ENCODE results near the gene ARTN.

The ARTN gene, protein sequence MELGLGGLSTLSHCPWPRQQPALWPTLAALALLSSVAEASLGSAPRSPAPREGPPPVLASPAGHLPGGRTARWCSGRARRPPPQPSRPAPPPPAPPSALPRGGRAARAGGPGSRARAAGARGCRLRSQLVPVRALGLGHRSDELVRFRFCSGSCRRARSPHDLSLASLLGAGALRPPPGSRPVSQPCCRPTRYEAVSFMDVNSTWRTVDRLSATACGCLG

GRCh38 chr1:43933386-43934100 is at the start of gene ARTN:
TSS of gene ARTN (plus strand) at chr1:43933801. CDS start at chr1:43935657, 1,856 bp downstream.
- no peak for DNase-seq

DNA sequence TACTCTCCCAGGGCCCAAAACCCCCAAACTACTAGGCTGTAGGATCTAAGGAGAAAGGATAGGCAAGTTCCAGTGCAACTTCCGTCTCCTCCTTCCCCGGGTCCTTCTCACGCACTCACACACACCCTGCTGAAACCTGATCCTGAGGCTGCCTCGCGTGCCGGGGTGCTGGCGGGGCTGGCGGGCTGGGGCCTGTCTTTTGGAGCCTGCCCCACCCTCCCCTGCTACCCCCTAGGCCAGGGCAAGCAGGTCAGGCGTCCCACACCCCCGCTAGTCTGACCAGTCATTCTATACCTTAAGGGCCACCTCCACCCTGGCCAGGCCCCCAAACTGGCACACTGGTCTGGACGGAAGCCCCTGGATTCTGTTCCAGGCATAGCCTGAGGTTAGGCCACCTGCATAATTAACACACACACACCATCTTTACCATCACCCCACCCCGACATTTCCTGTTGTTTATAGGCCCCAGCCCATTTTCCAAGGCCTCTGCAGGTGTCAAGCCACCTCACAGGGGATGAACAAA is 48.3 kb upstream of the ARTN start:
- no peak for DNase-seq

DNA sequence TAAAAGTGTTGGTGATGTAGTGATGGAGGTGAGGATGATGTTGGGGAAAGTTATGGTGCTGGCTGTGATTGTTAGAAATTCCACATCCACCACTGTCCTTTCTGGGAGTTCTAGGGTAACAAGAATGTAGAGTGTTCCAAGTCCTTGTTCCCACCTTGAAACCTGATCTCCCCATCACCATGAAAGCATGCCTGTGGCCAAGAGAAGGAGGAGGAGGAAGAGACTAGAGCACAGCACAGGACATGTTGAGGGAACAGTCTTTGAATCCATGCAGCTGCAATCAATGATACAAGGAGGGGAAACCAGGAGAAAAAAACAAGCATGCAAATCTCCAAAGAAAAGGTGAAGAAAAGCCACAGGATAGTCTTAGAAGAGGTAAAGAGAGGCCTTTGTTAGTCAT is 45.9 kb upstream of the ARTN start:
- no peak for DNase-seq

DNA sequence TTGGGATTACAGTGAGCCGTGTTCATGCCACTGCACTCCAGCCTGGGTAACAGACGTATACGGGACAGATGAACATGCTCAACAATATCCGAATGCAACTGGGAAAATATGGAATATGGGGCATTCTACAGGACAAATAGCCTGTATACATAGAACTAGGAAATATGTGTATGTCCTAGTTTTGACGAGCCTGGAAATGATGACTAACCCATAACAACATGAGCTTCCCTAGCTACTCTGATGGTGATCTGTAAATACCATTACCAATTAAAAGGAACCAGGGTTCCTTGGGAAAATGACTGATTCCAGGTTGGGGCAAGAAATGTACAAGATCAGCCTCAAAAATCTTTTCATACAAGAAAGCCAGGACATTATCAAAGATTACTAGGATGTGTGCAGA is 42.8 kb upstream of the ARTN start:
- DNase-seq = no peak

DNA sequence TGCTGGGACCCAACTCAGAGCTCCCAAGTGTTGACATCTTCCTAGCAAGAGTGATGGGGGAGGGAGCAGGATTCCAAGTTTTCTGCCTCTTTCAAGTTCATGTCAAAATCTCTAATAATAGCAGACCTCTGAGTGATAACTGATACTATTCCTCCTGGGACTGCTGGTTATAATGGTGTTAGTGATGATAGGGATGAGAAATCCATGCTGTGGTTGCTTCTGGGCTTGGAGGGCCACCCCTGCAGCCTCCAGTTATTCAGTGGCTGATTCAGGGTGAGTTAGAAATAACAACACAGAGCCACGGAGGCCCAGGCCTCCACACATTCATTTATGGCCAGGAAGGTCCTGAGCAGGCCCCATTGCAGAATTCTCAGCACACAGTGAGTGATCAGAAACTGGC is 40.6 kb upstream of the ARTN start:
- no peak for DNase-seq

- no peak for DNase-seq
These were observed 34.6 kb upstream of the ARTN start for GRCh38 chr1:43898981-43899380.

GRCh38 chr1:43900386-43900785 is 33.2 kb upstream of the ARTN start:
- no peak for DNase-seq

DNA sequence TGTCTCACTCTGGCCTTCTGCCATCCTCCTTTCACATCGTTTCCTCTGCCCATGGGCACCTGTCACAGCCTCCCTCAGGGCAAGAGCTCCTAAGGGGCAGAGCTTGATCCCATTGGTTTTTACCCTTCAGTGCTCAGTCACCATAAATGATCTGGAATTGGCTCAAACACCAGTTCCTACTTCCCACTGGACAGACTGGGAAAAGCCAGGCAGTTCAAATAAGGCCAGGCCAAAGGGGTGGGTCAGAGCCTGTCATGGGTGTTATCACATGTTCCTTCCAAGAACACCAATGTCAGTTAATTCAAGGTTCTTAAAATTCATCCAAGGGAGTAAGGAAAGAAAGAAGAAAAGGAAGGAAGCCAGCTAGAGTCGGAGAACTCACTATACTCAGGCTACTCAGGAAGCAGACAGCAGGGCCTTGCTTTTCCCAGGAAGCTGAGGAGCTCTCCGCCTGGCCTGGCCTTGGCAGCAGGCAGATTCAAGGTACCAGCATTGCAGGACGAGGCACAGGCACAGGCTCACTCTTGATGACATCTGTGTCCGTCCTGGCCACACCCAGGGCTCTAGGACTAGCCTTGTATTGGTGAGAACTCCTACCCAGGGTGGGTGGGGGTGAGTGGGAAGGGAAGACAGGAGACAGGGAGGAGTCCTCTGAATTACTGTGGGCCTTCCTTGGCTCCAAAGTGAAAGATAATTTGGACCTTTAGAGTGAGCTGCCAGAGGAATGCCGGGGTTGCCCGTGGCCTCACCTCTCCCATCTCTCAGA is 32.2 kb upstream of the ARTN start:
- DNase-seq = no peak

- DNase-seq = no peak
These were observed 31.4 kb upstream of the ARTN start for GRCh38 chr1:43902058-43902831.

DNA sequence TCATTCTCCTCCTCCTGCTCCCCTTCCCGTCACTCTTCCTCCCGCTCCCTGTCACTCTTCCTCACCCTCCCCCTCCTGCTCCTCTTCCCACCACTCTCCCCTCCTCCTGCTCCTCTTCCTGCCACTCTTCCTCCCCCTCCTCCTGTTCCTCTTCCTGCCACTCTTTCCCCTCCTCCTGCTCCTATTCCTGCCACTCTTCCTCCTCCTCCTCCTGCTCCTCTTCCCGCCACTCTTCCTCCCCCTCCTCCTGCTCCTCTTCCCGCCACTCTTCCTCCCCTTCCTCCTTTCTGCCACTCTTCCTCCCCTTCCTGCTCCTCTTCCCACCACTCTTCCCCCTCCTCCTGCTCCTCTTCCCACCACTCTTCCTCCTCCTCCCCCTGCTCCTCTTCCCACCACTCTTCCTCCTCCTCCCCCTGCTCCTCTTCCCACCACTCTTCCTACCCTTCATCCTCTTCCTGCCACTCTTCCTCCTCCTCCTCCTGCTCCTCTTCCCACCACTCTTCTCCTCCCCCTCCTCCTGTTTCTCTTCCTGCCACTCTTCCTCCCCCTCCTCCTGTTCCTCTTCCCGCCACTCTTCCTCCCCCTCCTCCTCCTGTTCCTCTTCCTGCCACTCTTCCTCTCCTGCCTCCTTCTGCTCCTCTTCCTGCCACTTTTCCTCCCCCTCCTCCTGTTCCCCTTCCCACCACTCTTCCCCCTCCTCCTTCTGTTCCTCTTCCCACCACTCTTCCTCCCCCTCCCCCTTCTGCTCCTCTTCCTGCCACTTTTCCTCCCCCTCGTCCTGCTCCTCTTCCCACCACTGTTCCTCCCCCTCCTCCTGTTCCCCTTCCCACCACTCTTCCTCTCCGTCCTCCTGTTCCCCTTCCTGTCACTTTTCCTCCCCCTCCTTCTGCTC is 28.7 kb upstream of the ARTN start:
- DNase-seq = no peak

DNA sequence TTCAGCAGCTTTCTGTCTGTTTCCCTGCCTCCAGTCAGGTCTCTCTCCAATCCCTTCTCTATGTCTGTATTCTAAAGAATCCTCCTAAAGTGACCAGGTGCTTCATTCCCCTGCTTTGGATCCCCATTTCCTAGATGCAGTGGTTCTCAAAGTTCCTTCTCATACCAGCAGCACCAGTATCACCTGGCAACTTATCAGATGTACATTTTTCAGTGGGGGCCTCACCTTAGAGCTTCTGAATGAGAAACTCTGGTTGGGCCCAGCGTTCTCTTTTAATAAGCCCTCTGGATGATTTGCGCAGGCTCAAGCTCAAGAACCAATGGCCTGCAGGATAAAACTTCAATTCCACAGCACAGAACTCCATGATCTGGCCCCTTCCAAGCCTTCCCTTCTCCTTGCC is 25.4 kb upstream of the ARTN start:
- no peak for DNase-seq

DNA sequence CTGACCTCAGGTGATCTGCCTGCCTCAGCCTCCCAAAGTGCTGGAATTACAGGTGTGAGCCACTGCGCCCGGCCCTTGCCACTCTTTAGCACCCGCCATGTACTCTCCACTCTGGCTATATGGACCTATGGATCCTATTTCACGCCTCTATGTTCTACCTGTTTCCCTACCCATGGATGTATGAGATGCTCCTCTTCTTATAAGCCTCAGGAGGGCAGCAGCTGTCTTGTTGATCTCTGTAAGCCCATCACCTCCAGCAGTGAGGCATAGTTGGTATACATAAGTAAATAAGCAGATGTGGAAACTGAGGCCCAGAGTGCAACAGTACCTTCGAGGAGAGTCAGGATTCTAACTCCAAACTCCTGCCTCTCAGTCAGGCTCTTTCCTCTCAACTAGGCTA is 24.7 kb upstream of the ARTN start:
- DNase-seq = no peak

- no peak for DNase-seq
These were observed 23.3 kb upstream of the ARTN start for GRCh38 chr1:43910343-43910742.

DNA sequence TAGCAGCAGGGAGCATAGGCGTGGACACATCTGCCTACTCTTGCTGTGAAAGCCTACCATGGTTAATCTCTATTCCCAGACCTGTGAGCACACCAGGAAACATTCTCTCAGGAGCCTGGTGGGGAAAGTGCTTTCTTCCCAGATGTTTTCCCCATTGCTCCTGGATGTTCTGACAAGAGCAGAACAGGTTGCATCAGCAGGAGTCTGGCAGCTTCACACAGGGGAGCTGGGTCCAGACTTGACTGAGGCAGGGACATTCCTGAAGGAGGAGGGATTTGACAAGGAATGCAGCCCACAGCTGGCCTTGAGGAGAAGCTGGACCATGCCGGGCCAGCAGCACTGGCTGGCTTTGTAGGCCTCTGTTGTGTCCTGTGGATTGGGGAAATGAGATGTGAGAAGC is 21.0 kb upstream of the ARTN start:
- DNase-seq = no peak

DNA sequence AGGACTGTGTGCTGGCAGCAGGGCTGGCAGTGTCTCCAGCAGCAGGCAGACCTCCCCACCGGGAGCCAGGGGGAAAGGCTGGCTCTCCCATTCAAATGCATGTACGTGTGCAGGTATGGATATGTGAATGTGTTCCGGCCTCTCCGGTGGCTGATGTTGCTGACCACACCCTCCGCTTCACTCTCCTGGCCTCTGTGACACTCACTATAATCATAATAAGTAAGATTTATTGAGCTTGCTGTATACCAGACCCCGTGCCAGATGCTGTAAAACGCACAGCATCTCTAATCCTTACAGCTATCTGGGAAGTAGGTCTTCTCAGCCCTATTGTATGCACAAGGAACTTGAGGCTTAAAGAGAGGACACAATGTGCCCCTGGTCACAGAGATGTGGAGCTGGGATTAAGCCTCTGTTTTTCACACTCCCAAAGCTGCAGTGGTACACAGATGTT is 20.5 kb upstream of the ARTN start:
- DNase-seq = no peak

DNA sequence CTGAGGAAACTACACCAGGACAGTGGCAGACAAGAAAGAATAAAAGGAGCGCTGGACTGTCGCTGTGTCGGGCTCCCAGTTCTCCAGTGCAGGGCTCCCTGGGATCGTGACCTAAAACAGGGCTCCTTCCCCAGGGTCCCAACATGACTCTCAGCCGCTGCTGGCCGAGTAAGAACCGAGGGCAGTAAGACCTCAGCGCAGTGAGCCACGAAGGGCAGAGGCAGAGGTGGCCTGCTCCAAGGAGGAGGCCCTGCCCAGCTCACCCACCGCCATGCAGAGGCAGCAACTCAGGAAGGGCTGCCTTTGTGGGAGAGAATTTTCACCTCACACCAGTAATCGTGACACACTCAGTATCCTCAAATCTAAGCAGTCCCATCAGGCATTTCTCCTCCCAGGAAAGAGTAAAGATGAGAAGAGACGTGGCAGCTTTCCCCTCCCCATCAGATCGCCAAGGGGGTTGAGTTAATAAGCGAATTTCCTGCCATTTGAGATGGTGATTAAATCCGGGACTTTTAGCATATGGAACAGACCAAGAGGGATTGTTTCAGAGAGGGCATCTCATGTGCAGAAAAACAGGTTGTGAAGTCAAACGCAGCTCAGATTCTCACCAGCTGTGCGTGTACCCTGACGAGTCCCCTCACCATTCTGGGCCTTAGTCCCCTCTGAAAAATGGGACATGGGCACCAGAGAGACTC is 19.8 kb upstream of the ARTN start:
- no peak for DNase-seq

DNA sequence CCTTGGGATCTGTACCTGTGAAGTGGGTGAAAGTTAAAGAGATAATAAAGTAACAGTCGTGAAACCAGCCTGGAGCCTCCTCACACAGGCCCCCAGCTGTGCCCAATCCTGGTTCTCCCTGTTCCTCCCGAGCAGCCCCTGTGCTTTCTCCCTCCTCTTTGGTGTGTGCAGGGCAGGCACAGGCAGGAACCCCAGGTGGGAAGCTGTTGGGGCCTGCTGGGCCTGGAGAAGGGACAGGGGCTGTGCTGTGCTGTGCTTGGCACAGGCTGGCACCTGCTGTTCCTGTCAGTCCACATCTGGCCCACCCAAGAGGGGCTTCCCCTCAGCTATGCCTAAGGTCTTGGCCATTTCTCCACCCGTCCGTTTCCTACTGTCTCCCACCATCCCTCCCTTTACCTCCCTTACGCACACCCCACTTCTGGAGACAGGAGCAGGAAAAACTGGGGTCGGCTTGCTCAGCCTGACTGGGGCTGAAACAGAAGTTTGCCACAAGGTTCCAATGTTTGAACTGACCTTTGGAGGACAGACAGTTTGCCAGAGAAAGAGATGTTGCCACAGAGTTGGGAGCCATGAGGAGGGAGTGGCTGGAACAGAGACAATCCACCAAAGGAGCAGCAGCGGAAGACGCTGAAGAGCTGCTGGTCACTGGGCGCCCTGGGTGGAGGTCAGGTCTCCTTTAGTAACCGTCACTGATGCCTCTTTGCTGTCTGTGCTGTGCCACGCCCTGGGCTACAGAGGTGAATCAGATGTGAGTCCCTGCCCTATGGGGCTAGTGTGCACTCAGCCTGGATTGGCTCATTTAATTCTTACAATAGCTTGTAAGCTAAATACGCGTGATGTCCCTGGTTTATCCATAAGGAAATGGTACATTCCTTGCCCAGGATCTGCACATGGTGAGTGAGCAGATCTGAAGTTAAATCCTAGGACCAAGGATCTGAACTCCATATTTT is 18.8 kb upstream of the ARTN start:
- DNase-seq = no peak

GRCh38 chr1:43919906-43920305 is 13.7 kb upstream of the ARTN start:
- DNase-seq = no peak

DNA sequence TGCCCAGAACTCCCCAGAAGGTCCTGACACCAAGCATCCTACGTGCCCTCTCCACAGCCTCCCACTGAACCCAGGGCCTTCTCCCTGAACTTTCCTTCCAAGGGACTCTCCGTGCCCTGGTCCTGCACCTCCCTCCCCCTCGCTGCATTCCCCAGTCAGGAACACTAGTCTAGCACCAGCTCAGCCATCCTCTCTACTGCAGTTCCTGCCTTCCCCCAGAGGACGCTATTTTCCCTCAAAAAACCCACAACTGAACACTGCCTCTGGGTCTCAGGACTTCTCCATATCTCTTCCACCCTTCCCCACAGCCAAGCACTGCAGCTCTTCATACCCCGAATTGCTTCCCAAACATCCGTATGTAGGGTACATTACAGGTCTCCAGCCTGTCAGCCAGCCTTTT is 12.6 kb upstream of the ARTN start:
- no peak for DNase-seq

DNA sequence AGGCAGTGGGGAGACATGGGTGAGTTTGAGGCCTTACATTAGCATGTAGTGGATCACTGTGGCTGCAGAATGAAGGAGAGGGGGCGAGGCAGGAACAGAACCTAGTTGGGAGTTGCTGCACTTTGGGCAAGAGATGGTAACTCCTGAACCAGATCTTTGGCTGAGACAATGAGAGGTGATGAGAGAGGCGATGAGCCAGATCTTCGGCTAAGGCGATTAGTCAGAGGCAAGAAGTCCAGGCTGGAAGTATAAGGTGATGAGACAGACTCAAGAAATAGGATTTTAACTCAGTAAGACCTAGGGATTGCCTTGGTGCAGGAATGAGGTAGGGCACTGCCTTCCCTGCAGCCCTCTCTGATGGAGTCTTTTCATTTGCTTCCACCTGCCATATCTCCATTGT is 9.1 kb upstream of the ARTN start:
- DNase-seq = no peak

All from activated CD8-positive, alpha-beta memory T cell treated with anti-CD3 and anti-CD28 coated beads for 24 hours (primary cell).